HepG2 (cell line): ENCODE measurements around the gene LTBR. TPM values are rescaled to one million over a fixed set of nuclear protein-coding genes. Genes with fewer than 3 reads are reported as not detected.
A peak's percentile ranks its signal among the peaks of the same experiment; 100 is the strongest.

Experiments
- ZBED4 ChIP-seq: sonication (generic); formaldehyde crosslinking; IDR thresholded peaks from 2 replicates; pipeline ENCODE4 v1.4.0; 2020; ENCODE audit warnings: missing genetic modification reagents, borderline replicate concordance
- ZNF232 ChIP-seq: sonication (generic); formaldehyde crosslinking; IDR thresholded peaks from 2 replicates; pipeline ENCODE4 v1.4.0; 2020; ENCODE audit warnings: missing genetic modification reagents, borderline replicate concordance
- ZNF260 ChIP-seq: sonication (generic); formaldehyde crosslinking; IDR thresholded peaks from 2 replicates; pipeline ENCODE4 v1.4.0; 2020; ENCODE audit warnings: missing genetic modification reagents, low read depth, mild to moderate bottlenecking, borderline replicate concordance
- ZNF580 ChIP-seq: IDR thresholded peaks from 2 replicates; pipeline ENCODE4 v1.6.1; 2016; ENCODE audit warnings: low read depth, borderline replicate concordance
- ZNF646 ChIP-seq: sonication (generic); formaldehyde crosslinking; IDR thresholded peaks from 2 replicates; pipeline ENCODE4 v1.9.0; 2021; ENCODE audit warnings: mild to moderate bottlenecking, missing genetic modification reagents
- ZNF790 ChIP-seq: sonication (generic); formaldehyde crosslinking; IDR thresholded peaks from 2 replicates; pipeline ENCODE4 v1.8.0; 2022; ENCODE audit warnings: missing genetic modification reagents, mild to moderate bottlenecking, borderline replicate concordance
- ZNF883 ChIP-seq: sonication (generic); formaldehyde crosslinking; IDR thresholded peaks from 2 replicates; pipeline ENCODE4 v1.5.1; 2020; ENCODE audit warnings: mild to moderate bottlenecking, missing genetic modification reagents; ENCODE audit errors: not compliant biosample characterization
- polyA plus RNA-seq, 8 experiments: library from polyadenylated mRNA; depleted of rRNA in 3 of 8; stranded (reverse) in 7 of 8; unstranded in 1 of 8; fragments of >200 nt; fragmentation: Illumina TruSeq in 4 of 8; extraction: Trizol in 4 of 8; gene quantifications; 2 replicates each; pipeline versions ENCODE4 v1.2.1 to v1.2.3, GENCODE V29; 2011 to 2016; ENCODE audit warnings: low read depth in 4 of 8, missing spikeins in 1 of 8, mixed read lengths in 1 of 8; ENCODE audit not compliant: insufficient read depth in 1 of 8
- total RNA-seq, 5 experiments: library from RNA; depleted of rRNA; stranded (reverse); fragments of >200 nt; fragmentation: Illumina TruSeq; extraction: Trizol; gene quantifications; 2 replicates each; pipeline ENCODE4 v1.2.3, GENCODE V29; 2016; ENCODE audit warnings: low read depth in 1 of 5
- TF ChIP-seq, protein P1 (sequence below): sonication (generic); formaldehyde crosslinking; IDR thresholded peaks from 2 replicates; pipeline ENCODE4 v1.5.1; 2020; ENCODE audit warnings: missing genetic modification reagents, mild to moderate bottlenecking, borderline replicate concordance

The LTBR gene
- total and polyA plus RNA-seq, 2 of the 13 experiments (the other 11 are each of a cell fraction or from before 2014, with no cell fraction given), result 31.4 to 34.8 TPM

DNA sequence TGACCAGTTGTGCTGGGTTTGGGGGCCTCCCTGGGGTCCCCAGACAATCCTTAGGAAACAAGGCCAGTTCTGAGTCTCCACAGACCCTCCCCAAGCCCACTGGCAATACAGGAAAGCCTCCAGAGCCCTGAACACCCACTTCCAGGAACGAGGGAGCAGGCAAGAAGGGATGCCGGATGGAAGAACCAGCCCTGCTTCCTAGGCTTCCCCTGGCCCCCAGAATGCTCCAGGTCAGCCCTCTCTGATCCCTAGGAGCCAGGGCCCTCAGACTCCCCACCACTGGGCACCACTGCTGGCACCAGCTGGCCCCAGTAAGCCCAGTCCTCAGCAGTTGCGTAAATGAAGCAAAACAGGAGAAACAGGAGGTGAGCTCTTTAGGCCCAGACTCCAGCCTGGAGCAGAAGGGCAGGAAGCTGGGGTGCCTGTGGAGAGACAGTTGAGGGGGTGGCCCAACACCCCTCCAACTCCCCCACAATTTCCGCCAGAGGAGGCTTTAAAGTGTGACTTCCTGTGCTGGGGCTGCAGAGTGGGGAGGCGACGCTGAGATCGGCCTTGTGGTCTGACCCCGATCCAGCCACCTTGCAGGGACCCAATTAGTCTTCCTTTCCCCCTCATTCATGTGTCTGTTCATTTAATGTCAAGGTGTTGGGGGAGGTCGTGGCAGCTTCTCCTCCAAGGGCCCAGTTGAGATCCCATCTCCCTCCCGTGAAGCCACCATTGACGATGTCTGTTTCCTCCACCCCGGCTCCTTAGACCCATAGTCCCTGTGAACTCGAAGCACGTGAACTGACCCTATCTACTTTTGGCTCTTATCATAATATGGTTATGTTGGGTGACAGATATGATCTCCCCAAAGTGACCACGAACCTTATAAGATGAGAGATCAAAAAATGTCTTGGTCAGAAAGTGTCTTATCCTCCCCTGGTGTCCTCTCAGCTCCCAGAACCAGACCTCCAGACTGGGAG is 46.8 kb upstream of the LTBR start (continued):
- TF ChIP-seq ZBED4 (CRISPR knock-in tag) (peak; percentile 9; the same call in 1 of the 2 replicates), ZNF883 (CRISPR knock-in tag) (peak; percentile 65), ZNF260 (CRISPR knock-in tag) (no peak), ZNF790 (CRISPR knock-in tag) (no peak), ZNF646 (CRISPR knock-in tag) (no peak), ZNF232 (CRISPR knock-in tag) (no peak), ZNF580 (CRISPR knock-in tag) (no peak)
- TF ChIP-seq, protein P1, sequence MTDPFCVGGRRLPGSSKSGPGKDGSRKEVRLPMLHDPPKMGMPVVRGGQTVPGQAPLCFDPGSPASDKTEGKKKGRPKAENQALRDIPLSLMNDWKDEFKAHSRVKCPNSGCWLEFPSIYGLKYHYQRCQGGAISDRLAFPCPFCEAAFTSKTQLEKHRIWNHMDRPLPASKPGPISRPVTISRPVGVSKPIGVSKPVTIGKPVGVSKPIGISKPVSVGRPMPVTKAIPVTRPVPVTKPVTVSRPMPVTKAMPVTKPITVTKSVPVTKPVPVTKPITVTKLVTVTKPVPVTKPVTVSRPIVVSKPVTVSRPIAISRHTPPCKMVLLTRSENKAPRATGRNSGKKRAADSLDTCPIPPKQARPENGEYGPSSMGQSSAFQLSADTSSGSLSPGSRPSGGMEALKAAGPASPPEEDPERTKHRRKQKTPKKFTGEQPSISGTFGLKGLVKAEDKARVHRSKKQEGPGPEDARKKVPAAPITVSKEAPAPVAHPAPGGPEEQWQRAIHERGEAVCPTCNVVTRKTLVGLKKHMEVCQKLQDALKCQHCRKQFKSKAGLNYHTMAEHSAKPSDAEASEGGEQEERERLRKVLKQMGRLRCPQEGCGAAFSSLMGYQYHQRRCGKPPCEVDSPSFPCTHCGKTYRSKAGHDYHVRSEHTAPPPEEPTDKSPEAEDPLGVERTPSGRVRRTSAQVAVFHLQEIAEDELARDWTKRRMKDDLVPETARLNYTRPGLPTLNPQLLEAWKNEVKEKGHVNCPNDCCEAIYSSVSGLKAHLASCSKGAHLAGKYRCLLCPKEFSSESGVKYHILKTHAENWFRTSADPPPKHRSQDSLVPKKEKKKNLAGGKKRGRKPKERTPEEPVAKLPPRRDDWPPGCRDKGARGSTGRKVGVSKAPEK (CRISPR knock-in tag), result no peak
